SK-N-SH (cell line): ENCODE measurements around the gene NUMA1. TPM values are rescaled to one million over a fixed set of nuclear protein-coding genes. Genes with fewer than 3 reads are reported as not detected.
A peak's percentile ranks its signal among the peaks of the same experiment; 100 is the strongest.

Source experiments
- CTCF ChIA-PET: fragments of 300-600, 350-600 bp; formaldehyde crosslinking; extraction: SDS; loops from one replicate; lab custom pipeline; 2021; lab: Yijun Ruan, JAX
- POLR2A ChIA-PET: fragments of 350-600 bp; sonication (Branson Sonifier 250); formaldehyde crosslinking; extraction: SDS; loops from one replicate; lab custom pipeline; 2020; ENCODE audit warnings: antibody characterized with exemption, inconsistent platforms; lab: Yijun Ruan, JAX
- DNase-seq: peaks from one replicate; pipeline ENCODE4 v3.0.0; 2012
- H2AFZ ChIP-seq: fragments of 200-600 bp; sonication (generic); 2 replicates; pipeline ENCODE4 v1.8.1; 2016; ENCODE audit warnings: antibody characterized with exemption, mild to moderate bottlenecking, low read depth
- H3F3A ChIP-seq: fragments of 200-600 bp; sonication (generic); replicated peaks from 2 replicates; pipeline ENCODE3; 2016; ENCODE audit warnings: antibody characterized with exemption, mild to moderate bottlenecking; ENCODE audit not compliant: insufficient read depth
- H3K27ac ChIP-seq, 2 experiments: fragments of 200-500 bp in 1 of 2; fragments of 200-600 bp in 1 of 2; sonication (Bioruptor generic) in 1 of 2; sonication (generic), shearing (Covaris generic) in 1 of 2; 2 replicates each; pipeline versions ENCODE4 v1.5.1 to v1.6.1; 2014 to 2016; ENCODE audit warnings: low read depth in 2 of 2, inconsistent platforms in 1 of 2, low read length in 1 of 2, mild to moderate bottlenecking in 1 of 2, mixed read lengths in 1 of 2
- H3K27me3 ChIP-seq: fragments of 200-600 bp; sonication (generic), shearing (Covaris generic); 2 replicates; pipeline ENCODE4 v1.6.1; 2016; ENCODE audit warnings: mixed run types; ENCODE audit not compliant: insufficient read depth
- H3K36me3 ChIP-seq, 2 experiments: fragments of 200-500 bp in 1 of 2; fragments of 200-600 bp in 1 of 2; sonication (Bioruptor generic) in 1 of 2; sonication (generic) in 1 of 2; replicated peaks in 1 of 2; 2 replicates each; pipeline versions ENCODE3 to v1.5.1; 2014 to 2016; ENCODE audit warnings: low read length in 1 of 2, mild to moderate bottlenecking in 1 of 2; ENCODE audit not compliant: insufficient read depth in 2 of 2, control insufficient read depth in 1 of 2
- H3K4me1 ChIP-seq, 2 experiments: fragments of 200-500 bp in 1 of 2; fragments of 200-600 bp in 1 of 2; sonication (Bioruptor generic) in 1 of 2; sonication (generic), shearing (Covaris generic) in 1 of 2; 2 replicates each; pipeline versions ENCODE4 v1.5.1 to v1.6.1; 2014 to 2016; ENCODE audit warnings: low read depth in 1 of 2, low read length in 1 of 2, mixed run types in 1 of 2; ENCODE audit not compliant: insufficient read depth in 2 of 2, control insufficient read depth in 1 of 2
- H3K4me2 ChIP-seq: fragments of 200-600 bp; sonication (generic), shearing (Covaris generic); 2 replicates; pipeline ENCODE4 v1.6.1; 2017; ENCODE audit warnings: mixed run types
- H3K4me3 ChIP-seq, 2 experiments: fragments of 200-500 bp in 1 of 2; fragments of 200-600 bp in 1 of 2; sonication (Bioruptor generic) in 1 of 2; sonication (generic), shearing (Covaris generic) in 1 of 2; 2 replicates each; pipeline versions ENCODE4 v1.5.1 to v1.8.1; 2014 to 2016; ENCODE audit warnings: low read depth in 2 of 2, inconsistent platforms in 1 of 2, low read length in 1 of 2, mild to moderate bottlenecking in 1 of 2, mixed read lengths in 1 of 2, moderate library complexity in 1 of 2
- H3K79me2 ChIP-seq: fragments of 200-600 bp; sonication (generic); 2 replicates; pipeline ENCODE4 v1.8.1; 2017; ENCODE audit warnings: mild to moderate bottlenecking; ENCODE audit not compliant: insufficient read depth
- H3K9ac ChIP-seq: fragments of 200-600 bp; sonication (generic); 2 replicates; pipeline ENCODE4 v1.6.1; 2017; ENCODE audit warnings: mixed run types
- H3K9me2 ChIP-seq: fragments of 200-600 bp; sonication (generic); 2 replicates; pipeline ENCODE4 v1.6.1; 2017; ENCODE audit warnings: mixed run types
- H3K9me3 ChIP-seq: fragments of 200-600 bp; sonication (generic); 2 replicates; pipeline ENCODE4 v1.6.1; 2017; ENCODE audit warnings: mixed run types, mild to moderate bottlenecking, moderate library complexity
- H4K20me1 ChIP-seq: fragments of 200-600 bp; sonication (generic); 2 replicates; pipeline ENCODE4 v1.6.1; 2017; ENCODE audit warnings: mild to moderate bottlenecking, mixed run types; ENCODE audit not compliant: insufficient read depth
- CHD2 ChIP-seq: fragments of 150-350 bp; IDR thresholded peaks from 2 replicates; pipeline ENCODE4 v1.6.1; 2018; ENCODE audit warnings: low read length; ENCODE audit not compliant: partially characterized antibody
- ELF1 ChIP-seq: IDR thresholded peaks from 2 replicates; pipeline ENCODE4 v1.4.0; 2012
- EP300 ChIP-seq, 2 experiments: IDR thresholded peaks; 2 replicates each; pipeline versions ENCODE4 v1.4.0 to v1.6.1; 2012; ENCODE audit warnings: borderline replicate concordance in 1 of 2, low read depth in 1 of 2, low read length in 1 of 2
- EZH2phosphoT487 ChIP-seq: fragments of 200-600 bp; sonication (generic); IDR thresholded peaks from 2 replicates; pipeline ENCODE4 v1.6.1; 2017; ENCODE audit warnings: low read depth, mixed run types, mild to moderate bottlenecking, antibody characterized with exemption, moderate library complexity, borderline replicate concordance
- GATA2 ChIP-seq: sonication (generic); formaldehyde crosslinking; IDR thresholded peaks from 2 replicates; pipeline ENCODE4 v1.5.0; 2020; ENCODE audit warnings: mild to moderate bottlenecking, missing genetic modification reagents
- JUND ChIP-seq: IDR thresholded peaks from 2 replicates; pipeline ENCODE4 v1.4.0; 2012
- MEF2A ChIP-seq: IDR thresholded peaks from 2 replicates; pipeline ENCODE4 v1.4.0; 2012; ENCODE audit warnings: low read depth, borderline replicate concordance
- RFX5 ChIP-seq: IDR thresholded peaks from 2 replicates; pipeline ENCODE4 v1.6.1; 2012; ENCODE audit warnings: mild to moderate bottlenecking, improper control_type of control experiment, low read length
- RXRA ChIP-seq: IDR thresholded peaks from 2 replicates; pipeline ENCODE4 v1.4.0; 2012; ENCODE audit warnings: low read depth, mild to moderate bottlenecking, borderline replicate concordance
- SIN3A ChIP-seq: IDR thresholded peaks from 2 replicates; pipeline ENCODE4 v1.6.1; 2012; ENCODE audit warnings: low read depth, mild to moderate bottlenecking, low read length, moderate library complexity, borderline replicate concordance
- SMC3 ChIP-seq: IDR thresholded peaks from 2 replicates; pipeline ENCODE4 v1.6.1; 2012; ENCODE audit warnings: low read depth, low read length, improper control_type of control experiment
- TAF1 ChIP-seq: IDR thresholded peaks from 2 replicates; pipeline ENCODE4 v1.6.1; 2012; ENCODE audit warnings: low read depth, mild to moderate bottlenecking, low read length, moderate library complexity, borderline replicate concordance
- YY1 ChIP-seq: IDR thresholded peaks from 2 replicates; pipeline ENCODE4 v1.4.0; 2012; ENCODE audit warnings: low read depth, mild to moderate bottlenecking
- WGBS: methylation state at CpG from one replicate; pipeline ENCODE4 v1.1.6; 2017; ENCODE audit warnings: low lambda C conversion rate; 5-methylcytosine and 5-hydroxymethylcytosine counted together
- polyA plus RNA-seq, 3 experiments: library from polyadenylated mRNA; depleted of rRNA; stranded (reverse); fragments of >200 nt; gene quantifications; 2 replicates each; pipeline ENCODE4 v1.2.3, GENCODE V29; 2012
- TF ChIP-seq, protein P1 (sequence below): IDR thresholded peaks from 2 replicates; pipeline ENCODE4; 2012
- TF ChIP-seq, protein P2 (sequence below): IDR thresholded peaks from 2 replicates; pipeline ENCODE4 v1.4.0; 2012; ENCODE audit warnings: low read depth
- TF ChIP-seq, protein P3 (sequence below): IDR thresholded peaks from 2 replicates; pipeline ENCODE4 v1.4.0; 2012; ENCODE audit warnings: low read depth, borderline replicate concordance
- TF ChIP-seq, protein P4 (sequence below): IDR thresholded peaks from 2 replicates; pipeline ENCODE4 v1.4.0; 2012; ENCODE audit warnings: low read depth, borderline replicate concordance
- TF ChIP-seq, protein P5 (sequence below): fragments of 150-350 bp; IDR thresholded peaks from 2 replicates; pipeline ENCODE4 v1.6.1; 2016; ENCODE audit warnings: mild to moderate bottlenecking, low read depth, low read length

Gene NUMA1
- polyA plus RNA-seq, 1 of the 3 experiments (the other 2 are of a cell fraction), result 111 TPM

DNA sequence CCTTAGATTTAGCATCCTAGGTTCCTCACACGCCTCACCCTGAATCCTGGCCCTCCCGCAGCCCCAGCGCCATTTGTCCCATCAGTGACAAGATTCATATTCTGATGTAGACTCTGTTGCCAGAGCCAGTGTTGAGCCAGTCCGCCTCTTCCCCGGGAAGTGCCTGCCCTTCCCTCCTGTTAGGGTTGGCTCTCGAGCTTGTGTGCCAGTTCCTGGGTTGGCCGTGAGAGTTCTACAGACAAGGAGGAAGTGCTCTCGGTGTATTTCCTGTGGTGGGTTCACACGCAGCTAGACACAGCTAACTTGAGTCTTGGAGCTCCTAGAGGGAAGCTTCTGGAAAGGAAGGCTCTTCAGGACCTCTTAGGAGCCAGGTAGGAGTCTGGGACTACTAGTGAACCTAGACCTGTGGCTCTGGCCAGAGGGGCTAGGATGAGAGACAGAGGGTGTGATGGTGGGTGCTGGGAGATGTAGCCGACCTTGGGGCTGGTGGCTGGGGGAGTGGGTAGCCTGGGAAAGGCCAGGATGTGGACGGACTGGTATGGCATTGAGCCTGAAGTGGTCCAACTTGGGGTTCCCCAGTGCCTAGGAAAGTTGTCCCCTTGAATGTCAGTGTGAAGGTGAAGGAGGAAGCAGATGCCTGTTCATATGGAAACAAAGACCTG is 81.6 kb downstream of the NUMA1 start, which contains the start of gene IL18BP:
Gene IL18BP (plus strand): TSS at position 261 of the 662 bp plus-strand sequence. CDS start 1,076 bp downstream, outside the sequence.
- TF ChIP-seq GATA2 (CRISPR knock-in tag) (no peak), RXRA (no peak), SMC3 (no peak), ELF1 (no peak), MEF2A (no peak), CHD2 (no peak), JUND (no peak), YY1 (no peak), SIN3A (no peak), RFX5 (no peak), EP300 (IDR thresholded peaks at IDR 0.05; ENCODE audit: borderline replicate concordance in 1 of 2, low read depth in 1 of 2, low read length in 1 of 2) (no peak), TAF1 (no peak), EZH2phosphoT487 (no peak)
- TF ChIP-seq, protein P1, sequence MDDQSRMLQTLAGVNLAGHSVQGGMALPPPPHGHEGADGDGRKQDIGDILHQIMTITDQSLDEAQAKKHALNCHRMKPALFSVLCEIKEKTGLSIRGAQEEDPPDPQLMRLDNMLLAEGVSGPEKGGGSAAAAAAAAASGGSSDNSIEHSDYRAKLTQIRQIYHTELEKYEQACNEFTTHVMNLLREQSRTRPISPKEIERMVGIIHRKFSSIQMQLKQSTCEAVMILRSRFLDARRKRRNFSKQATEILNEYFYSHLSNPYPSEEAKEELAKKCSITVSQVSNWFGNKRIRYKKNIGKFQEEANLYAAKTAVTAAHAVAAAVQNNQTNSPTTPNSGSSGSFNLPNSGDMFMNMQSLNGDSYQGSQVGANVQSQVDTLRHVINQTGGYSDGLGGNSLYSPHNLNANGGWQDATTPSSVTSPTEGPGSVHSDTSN, result no peak
- TF ChIP-seq, protein P2, sequence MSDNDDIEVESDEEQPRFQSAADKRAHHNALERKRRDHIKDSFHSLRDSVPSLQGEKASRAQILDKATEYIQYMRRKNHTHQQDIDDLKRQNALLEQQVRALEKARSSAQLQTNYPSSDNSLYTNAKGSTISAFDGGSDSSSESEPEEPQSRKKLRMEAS, result no peak
- TF ChIP-seq, protein P3, sequence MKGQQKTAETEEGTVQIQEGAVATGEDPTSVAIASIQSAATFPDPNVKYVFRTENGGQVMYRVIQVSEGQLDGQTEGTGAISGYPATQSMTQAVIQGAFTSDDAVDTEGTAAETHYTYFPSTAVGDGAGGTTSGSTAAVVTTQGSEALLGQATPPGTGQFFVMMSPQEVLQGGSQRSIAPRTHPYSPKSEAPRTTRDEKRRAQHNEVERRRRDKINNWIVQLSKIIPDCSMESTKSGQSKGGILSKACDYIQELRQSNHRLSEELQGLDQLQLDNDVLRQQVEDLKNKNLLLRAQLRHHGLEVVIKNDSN, result no peak
- TF ChIP-seq, protein P4, sequence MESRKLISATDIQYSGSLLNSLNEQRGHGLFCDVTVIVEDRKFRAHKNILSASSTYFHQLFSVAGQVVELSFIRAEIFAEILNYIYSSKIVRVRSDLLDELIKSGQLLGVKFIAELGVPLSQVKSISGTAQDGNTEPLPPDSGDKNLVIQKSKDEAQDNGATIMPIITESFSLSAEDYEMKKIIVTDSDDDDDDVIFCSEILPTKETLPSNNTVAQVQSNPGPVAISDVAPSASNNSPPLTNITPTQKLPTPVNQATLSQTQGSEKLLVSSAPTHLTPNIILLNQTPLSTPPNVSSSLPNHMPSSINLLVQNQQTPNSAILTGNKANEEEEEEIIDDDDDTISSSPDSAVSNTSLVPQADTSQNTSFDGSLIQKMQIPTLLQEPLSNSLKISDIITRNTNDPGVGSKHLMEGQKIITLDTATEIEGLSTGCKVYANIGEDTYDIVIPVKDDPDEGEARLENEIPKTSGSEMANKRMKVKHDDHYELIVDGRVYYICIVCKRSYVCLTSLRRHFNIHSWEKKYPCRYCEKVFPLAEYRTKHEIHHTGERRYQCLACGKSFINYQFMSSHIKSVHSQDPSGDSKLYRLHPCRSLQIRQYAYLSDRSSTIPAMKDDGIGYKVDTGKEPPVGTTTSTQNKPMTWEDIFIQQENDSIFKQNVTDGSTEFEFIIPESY, result no peak
- TF ChIP-seq, protein P5, sequence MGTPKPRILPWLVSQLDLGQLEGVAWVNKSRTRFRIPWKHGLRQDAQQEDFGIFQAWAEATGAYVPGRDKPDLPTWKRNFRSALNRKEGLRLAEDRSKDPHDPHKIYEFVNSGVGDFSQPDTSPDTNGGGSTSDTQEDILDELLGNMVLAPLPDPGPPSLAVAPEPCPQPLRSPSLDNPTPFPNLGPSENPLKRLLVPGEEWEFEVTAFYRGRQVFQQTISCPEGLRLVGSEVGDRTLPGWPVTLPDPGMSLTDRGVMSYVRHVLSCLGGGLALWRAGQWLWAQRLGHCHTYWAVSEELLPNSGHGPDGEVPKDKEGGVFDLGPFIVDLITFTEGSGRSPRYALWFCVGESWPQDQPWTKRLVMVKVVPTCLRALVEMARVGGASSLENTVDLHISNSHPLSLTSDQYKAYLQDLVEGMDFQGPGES, result no peak
- TF ChIP-seq, all 33 proteins: peak for 0
- Histone ChIP-seq H3K79me2 (no peaks in the 10 kb centered on the region), H3K4me2 (0 out of 2 replicates have a peak within 1 kb of the TSS, but pooled peaks have one; percentile 30), H3K36me3 (peaks cover 3 to 46% of the 10 kb centered on the region in 2 experiments), H3K9me2 (no peaks in the 10 kb centered on the region), H2AFZ (no peak within 1 kb of the TSS), H3K4me3 (no peak within 1 kb of the TSS), H4K20me1 (no peaks in the 10 kb centered on the region; the same call in 1 of the 2 replicates), H3K27ac (peak within 1 kb of the TSS in 1 of 2 experiments; percentile 12; a peak in 1 of 4 replicates), H3K9me3 (no peaks in the 10 kb centered on the region), H3F3A (peaks cover 20% of the 10 kb centered on the region), H3K27me3 (no peaks in the 10 kb centered on the region), H3K9ac (no peak within 1 kb of the TSS), H3K4me1 (peaks cover 0 to 10% of the 10 kb centered on the region in 2 experiments; a peak in 1 of 4 replicates)
- POLR2A ChIA-PET, result no interaction called here
- CTCF ChIA-PET, result interaction anchor here (1.2 to 4.2 kb wide), 3 partner anchors 17 to 93 kb away, joined by 5 to 26 read pairs (median 7); no protein-coding TSS in a partner anchor
- no peak for DNase-seq
- WGBS, result 97% methylated on average over 11 of the region's 11 CpGs
